NCI-H2227 treated with DMSO at 0.1 percent for 48 hours (cell line): ENCODE measurements around the gene API5.

ENCODE experiments used
- DNase-seq: peaks from one replicate; lab custom pipeline; 2025; lab: John Stamatoyannopoulos, UW

API5 gene

DNA sequence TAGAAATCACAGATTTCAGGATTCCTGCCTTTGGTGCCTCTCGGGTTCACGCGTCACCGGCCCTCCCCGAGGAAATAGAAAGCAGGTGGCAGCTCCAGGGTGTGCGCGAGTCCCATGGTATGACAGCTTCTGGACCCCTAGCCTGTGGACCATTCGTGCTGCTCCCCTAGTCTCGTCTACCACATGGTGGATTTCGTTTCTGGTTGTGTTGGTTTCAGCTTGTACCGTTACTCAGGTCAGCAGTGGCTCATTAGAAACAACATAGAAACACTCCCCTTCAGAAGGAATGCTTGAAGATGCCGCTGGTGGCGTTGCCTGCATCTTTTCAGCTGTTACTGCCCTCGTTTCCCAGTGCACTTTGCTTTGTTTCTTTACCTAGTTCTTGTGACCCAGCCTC lies 47.6 kb downstream of the API5 start:
- DNase-seq, result peak; percentile 20

DNA sequence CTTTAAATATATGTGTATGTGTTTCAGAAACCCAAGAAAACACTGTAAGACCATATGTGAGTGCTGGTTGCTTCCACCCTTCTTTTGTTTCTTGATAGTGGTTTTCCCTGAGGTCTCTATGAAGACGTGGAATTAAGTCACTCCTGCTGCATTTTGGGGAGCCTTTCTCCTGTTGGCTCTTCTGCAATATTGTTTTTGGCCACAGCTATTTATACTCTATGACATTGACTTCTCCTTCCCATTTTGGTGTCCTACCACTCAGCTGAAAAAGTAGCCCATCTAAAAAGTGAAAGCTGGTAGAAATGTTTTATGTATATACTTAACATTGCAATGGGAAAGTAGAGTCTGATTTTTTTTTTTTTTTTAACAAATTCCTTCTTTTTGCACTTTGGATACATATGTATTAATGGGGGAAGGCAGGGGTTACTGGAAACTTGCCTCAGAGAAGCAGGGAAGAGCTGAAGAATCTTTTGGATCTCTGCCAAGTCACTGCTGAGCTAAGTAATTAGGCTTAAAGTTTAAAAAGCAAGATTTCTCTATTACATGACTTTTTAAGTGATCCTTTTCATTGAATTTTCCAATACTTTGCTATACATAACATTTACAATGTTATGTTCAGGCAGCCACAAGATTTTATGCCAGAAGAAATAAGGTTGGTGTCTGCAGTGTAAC lies 48.7 kb downstream of the API5 start:
- no peak for DNase-seq

DNA sequence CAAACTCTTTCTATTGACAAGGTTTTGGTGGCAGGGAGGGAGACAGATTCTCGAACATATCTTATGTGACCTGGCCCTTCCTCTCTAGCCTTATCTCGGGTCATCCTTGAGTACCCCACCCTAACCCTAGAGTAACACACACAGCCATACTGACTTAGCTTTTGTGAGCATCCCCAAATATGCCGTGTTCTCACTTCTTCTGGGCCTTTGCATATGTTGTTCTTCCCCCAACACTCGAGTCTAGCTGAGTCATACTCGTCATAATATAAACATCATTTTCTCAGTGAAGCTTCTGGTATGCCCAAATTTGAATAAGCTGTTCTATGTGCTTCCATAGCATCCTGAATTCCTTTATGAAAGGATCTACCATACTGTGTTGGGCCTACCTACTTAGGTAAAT lies 54.9 kb downstream of the API5 start:
- no peak for DNase-seq

DNA sequence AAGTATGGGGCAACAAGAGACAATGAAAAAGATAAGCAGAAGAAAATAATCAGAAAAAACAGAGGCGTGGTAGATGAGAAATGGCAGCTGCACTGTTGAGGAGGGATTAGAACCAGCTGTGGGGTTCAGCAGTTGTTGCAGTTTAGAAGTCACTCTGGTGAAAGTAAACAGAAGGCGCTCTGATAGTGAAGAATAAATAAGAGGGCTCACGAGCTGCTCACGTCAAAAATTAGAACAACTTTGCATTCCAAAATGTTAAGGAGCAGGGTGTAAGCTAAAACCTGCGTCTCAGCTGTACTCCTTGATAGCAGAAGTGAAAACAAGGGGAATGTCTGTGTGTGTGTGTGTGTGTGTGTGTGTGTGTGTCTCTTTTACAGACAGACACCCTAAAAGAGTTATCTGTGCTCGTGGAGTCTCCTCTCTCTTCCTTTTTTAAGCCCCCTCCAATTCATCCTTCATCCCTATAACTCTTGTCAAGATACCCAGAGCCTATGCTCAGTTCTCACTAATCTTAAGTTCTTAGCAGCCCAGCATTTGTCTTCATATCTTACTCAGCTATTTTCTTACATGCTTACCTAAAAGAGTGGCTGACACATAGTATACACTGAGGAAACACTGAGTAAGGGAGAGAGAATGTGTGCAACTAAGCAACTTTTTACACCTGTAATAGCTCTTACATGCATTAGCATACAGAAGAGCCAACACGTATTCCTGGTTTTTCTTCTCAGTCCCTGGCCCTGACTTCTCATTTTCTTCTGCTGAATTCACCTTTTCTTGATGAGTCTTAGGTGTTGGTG lies 55.8 kb downstream of the API5 start:
- no peak for DNase-seq

DNA sequence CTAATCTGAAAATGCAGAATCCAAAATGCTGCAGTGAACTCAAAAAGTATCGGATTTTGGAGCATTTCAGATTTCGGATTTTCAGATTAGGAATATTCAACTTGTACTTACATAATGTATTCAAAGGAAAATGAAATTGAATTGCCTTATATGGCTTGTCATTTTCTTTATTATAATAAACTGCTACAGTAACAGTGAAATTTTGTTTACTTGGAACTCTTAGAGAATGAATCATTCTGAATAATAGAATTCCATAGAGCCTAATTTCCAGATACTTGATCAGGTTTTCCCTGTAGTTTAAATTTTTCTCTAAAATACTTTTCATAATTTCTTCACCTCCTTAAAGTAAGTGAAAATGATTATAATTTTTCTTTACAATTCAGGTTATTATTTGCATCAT lies 64.3 kb downstream of the API5 start:
- DNase-seq, result no peak

DNA sequence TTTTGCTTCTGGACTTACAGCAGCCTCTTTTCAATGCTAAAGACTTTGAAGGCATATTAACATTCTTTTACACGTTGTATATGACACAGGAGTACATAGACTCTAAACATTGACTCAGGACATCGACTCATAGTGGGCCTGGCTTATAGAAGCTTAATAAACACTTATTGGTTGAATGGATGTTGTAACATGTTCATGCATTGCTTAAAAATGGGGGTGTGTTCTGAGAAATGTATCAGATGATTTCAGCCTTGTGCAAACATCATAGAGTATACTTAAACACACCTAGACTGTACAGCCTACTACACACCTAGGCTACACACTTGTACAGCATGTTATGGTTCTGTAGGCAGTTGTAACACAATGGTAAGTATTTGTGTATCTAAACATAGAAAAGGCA lies 64.8 kb downstream of the API5 start:
- no peak for DNase-seq

DNA sequence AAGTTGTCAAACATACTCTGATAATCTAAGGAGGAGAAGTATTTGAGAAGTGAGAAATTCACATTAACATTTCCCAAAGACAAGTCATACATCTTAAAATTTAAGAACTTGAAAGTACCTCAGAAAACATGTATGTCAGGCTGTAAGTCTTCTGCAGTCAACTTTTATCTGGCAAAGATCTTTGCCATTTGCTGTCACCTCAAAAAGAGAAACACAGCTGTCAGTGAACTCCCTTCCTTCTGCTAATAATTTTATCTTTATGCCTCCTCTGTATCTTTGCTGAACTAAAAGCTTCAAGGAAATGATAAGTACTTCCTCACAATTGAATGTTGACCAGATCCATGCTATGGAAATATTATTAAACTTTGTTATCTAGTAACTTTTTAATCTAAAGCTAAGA lies 65.6 kb downstream of the API5 start:
- DNase-seq, result no peak

DNA sequence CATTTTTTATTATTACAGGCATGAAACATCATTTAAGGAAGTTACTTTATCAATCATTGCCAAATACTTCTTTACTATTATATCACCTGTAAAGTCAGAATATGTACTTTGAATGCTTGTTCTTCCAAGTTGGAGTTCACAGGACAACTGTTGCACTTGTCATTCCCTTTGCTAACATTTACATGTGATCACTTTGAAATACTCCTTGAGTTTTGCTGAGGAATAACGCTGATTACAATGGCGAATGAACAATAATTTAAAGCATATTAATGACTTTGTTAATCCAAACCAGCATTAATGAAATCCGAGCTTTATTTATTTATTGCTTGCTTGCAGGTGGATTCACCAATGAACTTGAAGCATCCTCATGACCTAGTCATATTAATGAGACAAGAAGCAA lies 67.1 kb downstream of the API5 start:
- no peak for DNase-seq

DNA sequence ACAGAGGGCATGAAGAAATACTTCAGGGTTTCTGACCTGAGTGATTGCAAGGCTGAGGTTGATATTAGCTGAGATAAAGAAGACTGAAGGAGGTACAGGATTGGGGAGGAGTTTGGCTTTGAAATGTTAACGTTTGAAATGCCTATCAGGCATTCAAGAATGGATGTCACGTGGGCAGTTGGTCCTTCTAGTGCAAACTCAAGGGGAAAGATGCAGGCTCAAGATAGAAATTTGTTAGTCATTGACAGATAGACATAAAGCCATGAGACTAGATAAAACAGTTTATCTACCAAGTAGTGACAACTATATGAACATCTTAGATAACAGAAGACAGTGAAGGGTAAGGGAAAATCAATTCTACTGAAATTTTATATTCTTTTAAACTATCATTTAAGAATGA lies 70.0 kb downstream of the API5 start:
- DNase-seq, result no peak

DNA sequence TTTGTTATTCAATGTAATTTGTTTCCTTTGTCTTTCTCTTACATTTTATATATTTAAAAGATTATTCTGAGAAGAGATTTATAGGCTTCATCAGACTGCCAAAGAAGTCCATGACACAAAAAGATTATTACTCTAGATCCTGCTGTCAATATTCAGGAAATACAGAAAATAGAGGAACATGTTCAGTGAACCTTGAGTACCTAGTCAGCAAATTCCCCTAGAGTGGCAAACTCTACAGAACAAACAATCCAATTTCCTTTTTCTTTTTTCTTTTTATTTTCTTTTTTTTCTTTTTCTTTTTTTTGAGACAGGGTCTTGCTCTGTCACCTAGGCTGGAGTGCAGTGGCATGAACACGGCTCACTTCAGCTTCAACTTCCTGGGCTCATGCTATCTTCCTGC lies 70.8 kb downstream of the API5 start:
- no peak for DNase-seq

DNA sequence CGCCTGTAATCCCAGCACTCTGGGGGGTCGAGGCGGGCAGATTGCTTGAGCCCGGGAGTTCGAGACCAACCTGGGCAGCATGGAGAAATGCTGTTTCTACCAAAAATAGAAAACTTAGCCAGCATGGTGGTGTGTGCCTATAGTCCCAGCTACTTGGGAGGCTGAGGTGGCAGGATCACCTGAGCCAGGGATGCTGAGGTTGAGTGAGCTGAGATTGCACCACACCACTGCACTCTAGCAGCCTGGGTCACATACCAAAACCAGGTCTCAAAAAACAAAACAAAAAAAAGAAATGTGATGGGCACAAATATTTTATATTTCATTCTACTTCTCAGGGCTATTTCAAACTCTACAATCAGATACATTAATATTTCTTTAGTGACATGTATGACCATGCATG lies 72.6 kb downstream of the API5 start:
- DNase-seq, result no peak

DNA sequence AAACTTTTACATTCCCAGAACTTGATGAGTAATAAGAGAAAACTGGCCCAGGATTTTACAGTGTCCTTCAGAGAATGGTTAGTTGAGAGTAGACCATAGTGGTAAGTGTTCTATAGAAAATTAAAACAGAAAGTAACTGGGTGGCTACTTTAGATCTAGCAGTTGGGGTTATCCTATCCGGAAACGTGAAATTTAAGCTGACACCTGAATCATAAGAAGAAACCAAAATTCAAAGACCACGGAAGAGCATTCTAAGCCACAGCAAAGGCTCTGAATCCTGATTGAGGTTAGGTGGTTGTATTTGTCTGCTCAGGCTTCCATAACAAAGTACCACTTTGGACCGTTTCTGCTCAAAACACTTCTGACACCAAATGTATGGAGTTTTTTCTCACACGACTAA lies 80.9 kb downstream of the API5 start:
- no peak for DNase-seq

DNA sequence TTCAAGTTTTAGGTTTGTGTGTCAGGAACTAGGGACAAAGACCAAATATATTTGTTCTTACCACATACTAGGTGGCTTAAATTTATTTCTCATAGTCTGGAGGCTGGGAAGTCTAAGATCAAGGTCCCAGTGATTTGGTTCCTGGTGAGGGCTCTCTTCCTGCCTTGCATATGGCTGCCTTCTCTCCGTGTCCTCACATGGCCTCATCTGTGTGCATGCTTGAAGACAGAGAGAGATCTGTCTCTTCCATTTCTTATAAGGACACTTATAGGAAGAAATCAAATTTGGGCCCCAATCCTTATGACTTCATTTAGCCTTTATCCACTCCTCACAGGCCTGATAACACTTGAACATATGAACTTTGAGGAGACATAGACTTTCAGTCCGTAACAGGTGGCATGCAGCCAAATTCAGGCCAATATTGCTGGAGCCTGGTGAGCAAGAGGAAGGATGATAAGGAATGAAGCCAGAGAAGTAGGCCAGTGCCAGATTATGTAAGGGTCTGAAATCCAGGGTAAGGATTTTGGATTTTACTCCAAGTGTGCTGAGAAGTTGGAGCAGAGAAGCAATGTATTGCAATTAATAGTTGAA lies 82.1 kb downstream of the API5 start:
- no peak for DNase-seq
